Memory B cell (primary cell): ENCODE results near the gene OR5C1.

Source experiments
- ATAC-seq: fragments of 150-1000 bp; cut with Tn5 transposase; 2 replicates; pipeline ENCODE4 v1.10.0; 2021; ENCODE audit warnings: low read depth, mild to moderate bottlenecking, moderate library complexity
- DNase-seq, 2 donors: peaks; one replicate each; pipeline ENCODE4 v3.0.0; 2022; ENCODE audit warnings: low spot score in 2 of 2
- H3K27ac Mint-ChIP-seq: one replicate; pipeline ENCODE4 v1.8.0; 2022; ENCODE audit warnings: mild to moderate bottlenecking, moderate library complexity, mixed read lengths
- H3K27me3 Mint-ChIP-seq: one replicate; pipeline ENCODE4 v1.8.0; 2022; ENCODE audit warnings: mixed read lengths
- H3K36me3 Mint-ChIP-seq: one replicate; pipeline ENCODE4 v1.8.0; 2022; ENCODE audit warnings: mild to moderate bottlenecking, mixed read lengths
- H3K4me1 Mint-ChIP-seq: one replicate; pipeline ENCODE4 v1.8.0; 2022; ENCODE audit warnings: mixed read lengths
- H3K4me3 Mint-ChIP-seq: one replicate; pipeline ENCODE4 v1.8.0; 2022; ENCODE audit warnings: mild to moderate bottlenecking, moderate library complexity, mixed read lengths
- H3K9me3 Mint-ChIP-seq: one replicate; pipeline ENCODE4 v1.8.0; 2022; ENCODE audit warnings: mixed read lengths

The OR5C1 gene

DNA sequence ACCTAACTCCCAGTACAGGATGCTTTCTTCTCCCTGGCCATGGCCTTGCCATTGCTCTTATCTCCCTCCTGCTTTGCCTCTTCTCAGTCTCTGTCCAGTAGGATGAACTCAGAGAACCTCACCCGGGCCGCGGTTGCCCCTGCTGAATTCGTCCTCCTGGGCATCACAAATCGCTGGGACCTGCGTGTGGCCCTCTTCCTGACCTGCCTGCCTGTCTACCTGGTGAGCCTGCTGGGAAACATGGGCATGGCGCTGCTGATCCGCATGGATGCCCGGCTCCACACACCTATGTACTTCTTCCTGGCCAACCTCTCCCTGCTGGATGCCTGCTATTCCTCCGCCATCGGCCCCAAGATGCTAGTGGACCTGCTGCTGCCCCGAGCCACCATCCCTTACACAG, at the start of gene OR5C1:
Gene OR5C1, plus strand, starts transcription at position 103 of the 400 bp plus-strand sequence. Its CDS starts 0 bp downstream, at position 103.
- H3K9me3 Mint-ChIP-seq: no peaks in the 10 kb centered on the region
- H3K27ac Mint-ChIP-seq: no peak within 1 kb of the TSS
- no peak within 1 kb of the TSS for H3K4me3 Mint-ChIP-seq

DNA sequence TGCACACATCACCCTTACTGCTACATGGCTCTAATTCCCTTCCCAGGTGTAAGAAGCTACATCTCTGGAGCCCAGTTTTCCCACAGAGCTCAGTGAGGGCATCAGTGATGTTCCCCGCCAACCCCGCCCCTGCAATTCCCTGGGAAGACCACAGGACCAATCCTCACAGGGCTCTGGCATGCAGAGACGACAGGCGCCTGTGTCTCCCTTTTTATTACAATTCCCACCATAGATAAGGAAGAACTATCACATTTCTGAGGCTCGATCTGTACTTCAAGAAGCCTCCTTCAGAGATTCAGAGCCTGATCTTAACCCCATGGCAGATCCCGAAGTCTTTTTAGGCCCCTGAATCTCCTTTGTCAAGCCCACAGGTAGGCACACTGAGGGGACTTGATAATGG, 46.7 kb upstream of the OR5C1 start, which contains the start of gene OR1L6:
Gene OR1L6, plus strand, starts transcription at position 301 of the 400 bp plus-strand sequence. CDS start 7,545 bp downstream, outside the sequence.
- no peak within 1 kb of the TSS for H3K27ac Mint-ChIP-seq
- peaks cover 3% of the 10 kb centered on the region for H3K27me3 Mint-ChIP-seq
- peaks cover 5% of the 10 kb centered on the region for H3K36me3 Mint-ChIP-seq
- H3K4me1 Mint-ChIP-seq: no peaks in the 10 kb centered on the region
- DNase-seq (no peak), ATAC-seq (no peak)
- peaks cover 6% of the 10 kb centered on the region for H3K9me3 Mint-ChIP-seq
- no peak within 1 kb of the TSS for H3K4me3 Mint-ChIP-seq

More for the DNA sequence above, at the start of gene OR5C1:
- Mint-ChIP-seq H3K4me1 (peaks cover 3% of the 10 kb centered on the region), H3K27me3 (no peaks in the 10 kb centered on the region), H3K36me3 (peaks cover 5% of the 10 kb centered on the region)
- ATAC-seq: no peak
- no peak for DNase-seq

DNA sequence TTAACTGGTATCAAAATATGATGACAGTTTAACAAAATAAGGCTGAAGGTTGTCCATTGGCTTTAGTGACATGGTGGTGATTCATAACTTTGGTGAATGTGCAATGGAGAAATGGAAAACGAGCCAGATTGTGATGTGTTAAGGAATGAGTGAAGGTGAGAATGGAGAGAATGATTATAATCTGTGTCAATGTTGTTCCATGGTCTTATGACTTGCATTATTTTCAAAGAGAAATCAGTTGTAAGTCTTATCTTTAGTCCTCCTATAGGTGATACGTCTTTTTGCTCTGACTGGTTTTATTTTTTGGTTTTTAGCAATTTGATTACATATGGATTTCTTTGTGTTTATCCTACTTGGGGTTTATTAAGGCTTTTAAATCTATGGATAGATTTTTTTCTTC, 33.9 kb upstream of the OR5C1 start:
- peaks cover 7% of the 10 kb centered on the region for H3K27me3 Mint-ChIP-seq
- no peak overlapping the region for H3K4me3 Mint-ChIP-seq
- no peak for DNase-seq
- H3K4me1 Mint-ChIP-seq: no peaks in the 10 kb centered on the region
- peaks cover 11% of the 10 kb centered on the region for H3K9me3 Mint-ChIP-seq
- H3K27ac Mint-ChIP-seq: no peak overlapping the region
- no peak for ATAC-seq
- H3K36me3 Mint-ChIP-seq: peaks cover 19% of the 10 kb centered on the region

DNA sequence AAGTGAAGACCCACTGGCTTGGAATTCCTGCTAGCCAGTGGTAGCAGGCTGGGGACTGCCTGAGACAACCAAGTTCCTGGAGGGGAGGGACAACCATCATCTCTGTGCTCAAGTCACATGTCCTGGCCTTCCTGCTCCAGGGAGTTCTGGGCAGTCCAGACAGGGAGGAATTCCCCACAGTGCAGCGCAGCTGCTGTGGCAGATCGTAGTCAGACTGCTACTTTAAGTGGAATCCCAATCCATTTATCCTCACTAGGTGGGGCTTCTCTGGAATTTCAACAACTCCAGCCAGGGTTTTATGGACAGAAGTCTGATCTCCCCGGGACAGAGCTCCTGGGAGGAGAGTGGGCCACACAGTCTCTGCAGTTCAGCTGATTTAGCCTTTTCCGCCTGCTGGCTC, 20.9 kb upstream of the OR5C1 start:
- Mint-ChIP-seq H3K4me1 (no peaks in the 10 kb centered on the region), H3K36me3 (peaks cover 20% of the 10 kb centered on the region), H3K27ac (no peak overlapping the region), H3K9me3 (peaks cover 22% of the 10 kb centered on the region), H3K4me3 (no peak overlapping the region), H3K27me3 (no peaks in the 10 kb centered on the region)
- ATAC-seq: no peak
- DNase-seq: no peak

DNA sequence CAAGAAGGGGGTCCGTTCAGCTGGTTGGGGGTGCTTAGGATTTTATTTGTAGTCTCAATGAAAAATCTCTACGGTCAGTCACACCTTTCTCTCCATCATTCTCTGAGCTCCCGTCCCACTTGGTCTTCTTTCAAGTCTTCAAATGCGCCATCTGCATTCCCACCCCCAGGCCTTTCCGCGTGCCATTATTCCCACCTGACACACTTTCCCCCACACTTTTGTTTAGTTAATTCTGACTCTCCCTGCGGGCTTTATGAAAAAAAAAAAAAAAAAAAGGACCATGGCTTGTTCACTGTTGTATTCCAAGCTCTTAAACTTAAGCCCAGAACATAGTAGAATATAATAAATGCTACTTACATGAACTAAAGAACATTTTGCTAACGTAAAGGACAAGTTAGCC, 11.7 kb upstream of the OR5C1 start:
- no peak for DNase-seq
- Mint-ChIP-seq H3K4me3 (no peak overlapping the region), H3K27me3 (no peaks in the 10 kb centered on the region), H3K9me3 (peaks cover 12% of the 10 kb centered on the region), H3K36me3 (peaks cover 6% of the 10 kb centered on the region), H3K27ac (no peak overlapping the region), H3K4me1 (no peaks in the 10 kb centered on the region)
- no peak for ATAC-seq

DNA sequence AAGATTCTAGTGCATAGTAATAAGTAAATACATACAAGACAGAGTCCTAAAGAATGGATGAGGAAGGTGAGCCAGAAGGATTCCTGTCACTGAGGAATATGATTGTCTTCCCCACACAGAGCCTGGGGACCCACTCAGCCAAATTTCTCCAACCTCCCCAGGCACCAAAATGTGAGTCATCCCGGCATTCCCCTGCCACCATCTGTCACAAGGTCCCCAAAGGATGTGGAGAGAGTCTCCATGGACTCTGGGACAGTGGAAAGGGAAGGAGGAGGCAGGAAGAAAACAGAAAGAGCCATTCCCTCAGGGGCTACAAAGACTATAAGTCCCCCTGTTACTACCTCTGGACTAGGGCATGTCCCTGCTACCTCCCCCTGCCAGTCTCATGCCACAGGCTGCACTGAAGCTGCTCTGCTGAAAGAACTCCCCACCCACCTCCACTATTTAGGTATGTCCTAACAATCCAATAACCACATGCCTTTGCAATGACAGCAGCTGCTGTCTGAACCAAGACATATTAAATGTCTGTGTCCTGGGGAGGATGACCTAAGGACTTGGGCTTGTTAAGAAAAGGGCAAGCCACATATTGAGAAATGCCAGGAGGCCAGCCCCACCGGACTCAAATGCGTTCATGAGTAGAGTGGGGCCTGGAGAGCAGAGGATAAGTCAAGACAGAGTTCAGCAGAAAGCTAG, 10.7 kb upstream of the OR5C1 start:
- peaks cover 3% of the 10 kb centered on the region for H3K36me3 Mint-ChIP-seq
- peaks cover 6% of the 10 kb centered on the region for H3K9me3 Mint-ChIP-seq
- H3K4me1 Mint-ChIP-seq: no peaks in the 10 kb centered on the region
- no peak overlapping the region for H3K27ac Mint-ChIP-seq
- no peak for ATAC-seq
- DNase-seq: no peak
- H3K4me3 Mint-ChIP-seq: no peak overlapping the region
- H3K27me3 Mint-ChIP-seq: no peaks in the 10 kb centered on the region

DNA sequence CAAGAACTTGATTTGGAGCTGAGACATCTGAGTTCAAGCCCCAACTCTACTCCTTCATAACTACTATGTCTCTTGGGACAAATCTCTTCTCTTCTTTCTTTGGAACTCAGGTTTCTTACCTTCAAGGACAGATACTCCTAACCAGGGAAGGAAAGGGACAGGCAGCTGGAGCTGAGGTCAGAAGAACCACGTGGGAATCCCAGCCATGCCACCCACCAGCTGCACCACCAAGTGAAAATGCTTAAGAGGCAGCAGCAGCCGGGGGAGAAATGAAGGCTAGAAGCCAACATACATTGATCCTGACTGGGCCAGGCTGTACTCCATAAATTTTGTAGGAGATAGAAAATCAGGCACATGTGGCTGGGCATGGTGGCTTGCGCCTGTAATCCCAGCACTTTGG, 9.6 kb upstream of the OR5C1 start:
- Mint-ChIP-seq H3K36me3 (no peaks in the 10 kb centered on the region), H3K9me3 (no peaks in the 10 kb centered on the region), H3K27me3 (no peaks in the 10 kb centered on the region), H3K27ac (no peak overlapping the region), H3K4me3 (no peak overlapping the region), H3K4me1 (no peaks in the 10 kb centered on the region)
- ATAC-seq: no peak
- no peak for DNase-seq

DNA sequence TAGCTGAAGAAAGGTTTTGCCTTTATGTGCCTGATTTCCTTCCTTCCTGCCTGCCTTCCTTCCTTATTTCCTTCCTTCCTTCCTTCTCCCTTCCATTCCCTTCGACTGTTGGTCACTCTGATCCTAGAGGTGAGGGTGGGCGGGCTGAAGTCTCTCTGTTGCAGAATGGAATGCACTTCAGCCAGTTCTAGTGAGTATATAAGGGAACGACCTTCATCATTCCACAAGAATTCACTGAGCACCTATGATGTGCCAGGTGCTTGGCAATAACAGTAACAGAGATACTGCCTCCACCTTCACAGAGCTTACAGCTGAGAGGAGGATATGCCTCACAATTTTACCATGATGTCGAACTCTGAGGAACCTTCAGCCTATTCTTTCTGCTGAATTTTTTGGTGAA, 8.7 kb upstream of the OR5C1 start:
- no peaks in the 10 kb centered on the region for H3K4me1 Mint-ChIP-seq
- DNase-seq (no peak), ATAC-seq (no peak)
- no peaks in the 10 kb centered on the region for H3K9me3 Mint-ChIP-seq
- H3K27ac Mint-ChIP-seq: no peak overlapping the region
- no peaks in the 10 kb centered on the region for H3K27me3 Mint-ChIP-seq
- H3K4me3 Mint-ChIP-seq: no peak overlapping the region
- H3K36me3 Mint-ChIP-seq: no peaks in the 10 kb centered on the region

DNA sequence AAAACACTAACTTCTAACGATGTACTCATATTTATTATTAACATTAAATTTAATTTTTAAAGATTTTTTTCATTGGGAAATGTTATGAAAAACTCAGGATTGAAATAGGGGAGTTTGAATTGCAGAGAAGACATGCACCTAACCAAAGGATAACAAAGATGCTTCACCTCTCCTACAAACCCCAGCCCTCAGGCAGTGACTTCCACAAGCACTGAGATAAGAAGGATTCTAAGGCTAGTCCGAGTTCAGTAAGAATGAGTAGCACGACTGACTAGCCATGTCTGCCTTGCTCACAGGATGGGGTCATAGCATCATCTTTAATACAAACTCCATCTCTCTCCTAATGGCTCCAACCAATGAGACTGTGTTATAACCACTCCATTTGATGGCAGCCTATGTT, 7.1 kb upstream of the OR5C1 start:
- no peak overlapping the region for H3K4me3 Mint-ChIP-seq
- no peaks in the 10 kb centered on the region for H3K4me1 Mint-ChIP-seq
- ATAC-seq (no peak), DNase-seq (no peak)
- H3K27me3 Mint-ChIP-seq: no peaks in the 10 kb centered on the region
- no peaks in the 10 kb centered on the region for H3K9me3 Mint-ChIP-seq
- no peak overlapping the region for H3K27ac Mint-ChIP-seq
- no peaks in the 10 kb centered on the region for H3K36me3 Mint-ChIP-seq

DNA sequence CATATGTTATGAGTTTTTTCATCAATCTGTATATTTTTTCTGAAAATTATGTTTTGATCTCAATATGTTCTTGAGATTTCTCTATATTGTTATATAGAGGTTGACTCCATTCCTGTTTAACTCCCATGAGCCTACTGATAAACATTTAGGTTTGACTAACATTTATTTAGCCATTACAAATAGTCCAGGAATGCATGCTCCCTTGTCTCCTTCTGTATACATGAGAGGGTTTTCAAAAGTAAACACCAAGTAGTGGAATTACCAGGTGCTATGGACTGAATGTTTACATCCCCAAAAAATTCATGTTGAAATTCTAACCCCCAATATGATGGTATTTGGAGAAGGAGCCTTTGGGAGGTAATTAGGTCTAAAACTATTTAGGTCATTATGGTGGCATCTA, 3.5 kb upstream of the OR5C1 start:
- ATAC-seq (no peak), DNase-seq (no peak)
- no peaks in the 10 kb centered on the region for H3K9me3 Mint-ChIP-seq
- H3K4me1 Mint-ChIP-seq: no peaks in the 10 kb centered on the region
- H3K27me3 Mint-ChIP-seq: no peaks in the 10 kb centered on the region
- H3K36me3 Mint-ChIP-seq: peaks cover 3% of the 10 kb centered on the region
- H3K4me3 Mint-ChIP-seq: no peak overlapping the region
- H3K27ac Mint-ChIP-seq: no peak overlapping the region

DNA sequence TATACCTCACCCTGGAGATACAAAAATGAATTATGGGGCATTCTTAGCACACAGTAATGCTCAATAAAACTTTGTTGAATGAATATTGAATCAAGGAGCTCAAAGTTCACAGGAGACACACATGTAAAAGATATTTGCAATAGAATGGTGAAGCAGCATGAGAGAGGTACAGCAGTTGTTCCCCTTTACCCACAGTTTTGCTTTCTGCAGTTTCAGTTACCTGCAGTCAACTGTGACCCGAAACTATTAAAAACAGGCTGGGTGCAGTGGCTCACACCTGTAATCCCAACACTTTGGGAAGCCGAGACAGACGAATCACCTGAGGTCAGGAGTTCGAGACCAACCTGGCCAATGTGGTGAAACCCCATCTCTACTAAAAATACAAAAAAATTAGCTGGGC, 2.4 kb upstream of the OR5C1 start:
- no peak overlapping the region for H3K27ac Mint-ChIP-seq
- H3K36me3 Mint-ChIP-seq: peaks cover 4% of the 10 kb centered on the region
- ATAC-seq (no peak), DNase-seq (no peak)
- no peaks in the 10 kb centered on the region for H3K4me1 Mint-ChIP-seq
- H3K4me3 Mint-ChIP-seq: no peak overlapping the region
- no peaks in the 10 kb centered on the region for H3K27me3 Mint-ChIP-seq
- H3K9me3 Mint-ChIP-seq: no peaks in the 10 kb centered on the region

DNA sequence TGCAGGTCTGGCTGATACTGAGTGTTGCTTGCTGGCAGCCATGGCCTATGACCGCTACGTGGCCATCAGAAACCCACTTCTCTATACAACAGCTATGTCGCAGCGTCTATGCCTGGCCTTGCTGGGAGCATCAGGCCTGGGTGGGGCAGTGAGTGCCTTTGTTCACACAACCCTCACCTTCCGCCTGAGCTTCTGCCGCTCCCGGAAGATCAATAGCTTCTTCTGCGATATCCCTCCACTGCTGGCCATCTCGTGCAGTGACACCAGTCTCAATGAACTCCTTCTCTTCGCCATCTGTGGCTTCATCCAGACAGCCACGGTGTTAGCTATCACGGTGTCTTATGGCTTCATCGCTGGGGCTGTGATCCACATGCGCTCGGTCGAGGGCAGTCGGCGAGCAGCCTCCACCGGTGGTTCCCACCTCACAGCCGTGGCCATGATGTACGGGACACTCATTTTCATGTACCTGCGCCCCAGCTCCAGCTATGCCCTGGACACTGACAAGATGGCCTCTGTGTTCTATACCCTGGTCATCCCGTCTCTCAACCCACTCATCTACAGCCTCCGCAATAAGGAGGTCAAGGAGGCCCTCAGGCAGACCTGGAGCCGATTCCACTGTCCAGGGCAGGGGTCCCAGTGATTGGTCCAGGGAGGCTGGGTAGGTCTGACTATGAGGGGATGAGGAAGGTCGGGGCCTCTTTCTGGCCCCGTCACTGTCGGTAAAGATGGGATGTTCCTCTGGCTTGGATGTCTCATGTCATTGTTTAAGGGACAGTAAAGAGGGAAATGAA, 718 bp downstream of the OR5C1 start:
- H3K27me3 Mint-ChIP-seq: no peaks in the 10 kb centered on the region
- ATAC-seq (no peak), DNase-seq (no peak)
- no peak overlapping the region for H3K4me3 Mint-ChIP-seq
- H3K36me3 Mint-ChIP-seq: peaks cover 5% of the 10 kb centered on the region
- no peaks in the 10 kb centered on the region for H3K9me3 Mint-ChIP-seq
- no peak overlapping the region for H3K27ac Mint-ChIP-seq
- H3K4me1 Mint-ChIP-seq: peaks cover 3% of the 10 kb centered on the region

DNA sequence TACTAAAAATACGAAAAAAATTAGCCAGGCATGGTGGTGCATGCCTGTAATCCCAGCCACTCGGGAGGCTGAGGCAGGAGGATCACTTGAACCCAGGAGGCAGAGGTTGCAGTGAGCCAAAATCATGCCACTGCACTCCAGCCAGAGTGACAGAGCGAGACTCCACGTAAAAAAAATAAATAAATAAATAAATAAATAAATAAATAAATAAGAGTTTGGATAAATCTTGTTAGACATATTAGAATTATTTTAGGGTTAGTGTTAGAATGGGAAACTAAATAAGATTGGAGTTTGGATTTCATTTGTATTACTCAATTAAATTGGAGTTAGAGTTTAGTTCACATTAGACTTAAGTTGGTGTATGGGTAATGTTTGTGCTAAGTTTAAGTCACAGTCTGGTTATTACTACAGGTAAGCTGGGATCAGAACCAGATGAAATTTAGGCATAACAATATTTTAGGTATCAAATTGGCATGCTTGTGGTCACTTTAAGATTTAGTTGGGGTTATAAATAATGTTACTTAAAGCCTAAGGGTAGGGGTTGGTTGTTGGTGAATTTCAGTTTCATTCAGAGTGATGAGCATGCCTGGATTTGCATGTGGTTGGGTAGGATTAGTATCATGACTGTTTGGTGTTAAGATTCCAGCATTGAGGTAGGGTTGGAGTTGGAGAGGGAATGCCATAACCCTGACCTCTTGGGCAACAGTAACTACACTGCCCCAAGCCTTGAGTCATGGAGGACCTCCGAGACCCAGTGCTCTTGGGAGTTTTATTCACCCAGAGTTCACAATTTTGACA, 3.3 kb downstream of the OR5C1 start:
- Mint-ChIP-seq H3K36me3 (peaks cover 5% of the 10 kb centered on the region), H3K9me3 (no peaks in the 10 kb centered on the region), H3K27me3 (no peaks in the 10 kb centered on the region), H3K4me1 (peaks cover 3% of the 10 kb centered on the region), H3K27ac (no peak overlapping the region), H3K4me3 (no peak overlapping the region)
- ATAC-seq (no peak), DNase-seq (no peak)
